Stomach (tissue), 9 donors: ENCODE measurements around the gene BTD. TPM values are rescaled to one million over a fixed set of nuclear protein-coding genes. Genes with fewer than 3 reads are reported as not detected.

Source experiments
- DNase-seq, 2 donors: peaks; one replicate each; pipeline versions ENCODE4 v3.0.0 to v3.0.0-alpha.2; 2013 to 2019
- H3K27ac ChIP-seq, 5 donors: fragments of 200-600 bp in 4 of 5; sonication (generic) in 4 of 5; one replicate each; pipeline ENCODE4 v1.5.1; 2013 to 2019; ENCODE audit warnings: mild to moderate bottlenecking in 1 of 5, moderate library complexity in 1 of 5
- H3K27me3 ChIP-seq, 3 donors: fragments of 200-600 bp; sonication (generic); one replicate each; pipeline ENCODE4 v1.5.1; 2017 to 2019; ENCODE audit warnings: mixed run types in 1 of 3
- H3K36me3 ChIP-seq, 4 donors: fragments of 200-600 bp; sonication (generic); 1 replicate in 3 of 4; 2 replicates in 1 of 4; pipeline ENCODE4 v1.5.1; 2016 to 2019
- H3K4me1 ChIP-seq, 4 donors: fragments of 200-600 bp; sonication (generic); one replicate each; pipeline ENCODE4 v1.5.1; 2016 to 2019
- H3K4me3 ChIP-seq, 4 donors: fragments of 200-600 bp; sonication (generic) in 3 of 4; one replicate each; pipeline ENCODE4 v1.5.1; 2016 to 2019; ENCODE audit warnings: mild to moderate bottlenecking in 1 of 4
- H3K9me3 ChIP-seq, 4 donors: fragments of 200-600 bp; sonication (generic); one replicate each; pipeline ENCODE4 v1.5.1; 2016 to 2019
- EP300 ChIP-seq: sonication (generic); formaldehyde crosslinking; IDR thresholded peaks from one replicate; pipeline ENCODE4 v1.6.1; 2017; ENCODE audit warnings: antibody characterized with exemption
- POLR2A ChIP-seq, 4 donors: fragments of 450-650 bp; IDR thresholded peaks; one replicate each; pipeline ENCODE4 v1.6.1; 2016; ENCODE audit warnings: antibody characterized with exemption in 4 of 4, control low read depth in 2 of 4, mild to moderate bottlenecking in 1 of 4, moderate library complexity in 1 of 4
- POLR2AphosphoS5 ChIP-seq, 3 donors: sonication (generic); formaldehyde crosslinking; IDR thresholded peaks; one replicate each; pipeline ENCODE4 v1.6.1; 2016; ENCODE audit warnings: antibody characterized with exemption in 3 of 3
- WGBS, 5 donors: extraction: QIAGEN DNeasy Blood & Tissue Kit in 3 of 5; methylation state at CpG; one replicate each; pipeline versions ENCODE4 v1.1.5 to v1.1.7; 2013 to 2018; 5-methylcytosine and 5-hydroxymethylcytosine counted together
- intact Hi-C: fragments of 100-400 bp; cut with DNase I; formaldehyde crosslinking; loops from one replicate; pipeline ENCODE4 v1.15.1; 2023; ENCODE audit warnings: low total_unique reads
- polyA plus RNA-seq, 3 donors: library from polyadenylated mRNA; stranded (reverse); fragments of 200-250 nt; gene quantifications; one replicate each; pipeline ENCODE4 v1.2.3, GENCODE V29; 2013
- total RNA-seq, 5 donors: library from RNA; depleted of rRNA; stranded (reverse); fragments of >200 nt; gene quantifications; one replicate each; pipeline versions ENCODE4 v1.1.0 to v1.2.3, GENCODE V29; 2014 to 2016
- TF ChIP-seq, protein P1 (sequence below), 7 experiments: fragments of 450-650 bp in 4 of 7; fragments of 200-600 bp in 3 of 7; sonication (generic) in 3 of 7; IDR thresholded peaks; one replicate each; pipeline ENCODE4 v1.5.1; 2016 to 2019; ENCODE audit warnings: antibody characterized with exemption in 7 of 7, control low read depth in 2 of 7, mild to moderate bottlenecking in 1 of 7
- donor health status: healthy with polysubstance abuse.
- donor health status: Bipolar disorder and iron deficiency.
- donor health status: healthy.

BTD gene
- total and polyA plus RNA-seq, 8 donors = 2.9 to 102 (median 12.0) TPM

DNA sequence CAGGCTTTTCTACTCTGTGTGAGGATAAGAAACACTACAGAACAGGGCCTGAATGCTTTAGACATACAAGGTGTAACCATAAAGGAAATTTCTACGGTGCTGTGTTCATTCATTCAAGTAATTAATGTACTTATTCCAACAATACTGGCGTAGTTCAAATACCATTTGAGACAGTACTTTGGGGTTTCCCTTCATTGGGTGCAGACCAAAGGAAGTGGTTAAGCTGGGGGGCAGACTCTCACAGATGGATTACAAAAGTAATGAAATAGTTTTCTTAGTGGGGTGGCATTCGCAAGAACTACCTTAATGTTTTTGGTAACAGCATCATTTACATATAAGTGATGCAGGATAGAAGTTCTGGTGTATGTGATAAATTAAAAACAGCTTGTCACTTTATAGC, 65.9 kb downstream of the BTD start:
- peaks cover 0 to 4% (median 0%) of the 10 kb centered on the region in 4 donors for H3K4me1 ChIP-seq
- DNase-seq = no peak
- TF ChIP-seq EP300 = no peak
- intact Hi-C loops = no loop called here
- H3K36me3 ChIP-seq = peaks cover 17 to 52% (median 45%) of the 10 kb centered on the region in 4 donors
- no peaks in the 10 kb centered on the region for H3K27me3 ChIP-seq
- WGBS, 5 donors = 74 to 88% (median 78%) methylated on average over 3 of the region's 3 CpGs
- H3K27ac ChIP-seq = no peak overlapping the region
- H3K4me3 ChIP-seq = no peak overlapping the region
- no peaks in the 10 kb centered on the region for H3K9me3 ChIP-seq

- no peaks in the 10 kb centered on the region for H3K27me3 ChIP-seq
- no peak for DNase-seq
- H3K36me3 ChIP-seq = peaks cover 18 to 100% (median 93%) of the 10 kb centered on the region in 4 donors
- intact Hi-C loops = no loop called here
- no peaks in the 10 kb centered on the region for H3K9me3 ChIP-seq
- H3K4me3 ChIP-seq = no peak overlapping the region
- no peaks in the 10 kb centered on the region for H3K4me1 ChIP-seq
- H3K27ac ChIP-seq = no peak overlapping the region
- no peak for TF ChIP-seq POLR2AphosphoS5 (IDR thresholded peaks at IDR 0.05)
- TF ChIP-seq EP300 = no peak
- TF ChIP-seq, protein P1, sequence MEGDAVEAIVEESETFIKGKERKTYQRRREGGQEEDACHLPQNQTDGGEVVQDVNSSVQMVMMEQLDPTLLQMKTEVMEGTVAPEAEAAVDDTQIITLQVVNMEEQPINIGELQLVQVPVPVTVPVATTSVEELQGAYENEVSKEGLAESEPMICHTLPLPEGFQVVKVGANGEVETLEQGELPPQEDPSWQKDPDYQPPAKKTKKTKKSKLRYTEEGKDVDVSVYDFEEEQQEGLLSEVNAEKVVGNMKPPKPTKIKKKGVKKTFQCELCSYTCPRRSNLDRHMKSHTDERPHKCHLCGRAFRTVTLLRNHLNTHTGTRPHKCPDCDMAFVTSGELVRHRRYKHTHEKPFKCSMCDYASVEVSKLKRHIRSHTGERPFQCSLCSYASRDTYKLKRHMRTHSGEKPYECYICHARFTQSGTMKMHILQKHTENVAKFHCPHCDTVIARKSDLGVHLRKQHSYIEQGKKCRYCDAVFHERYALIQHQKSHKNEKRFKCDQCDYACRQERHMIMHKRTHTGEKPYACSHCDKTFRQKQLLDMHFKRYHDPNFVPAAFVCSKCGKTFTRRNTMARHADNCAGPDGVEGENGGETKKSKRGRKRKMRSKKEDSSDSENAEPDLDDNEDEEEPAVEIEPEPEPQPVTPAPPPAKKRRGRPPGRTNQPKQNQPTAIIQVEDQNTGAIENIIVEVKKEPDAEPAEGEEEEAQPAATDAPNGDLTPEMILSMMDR (IDR thresholded peaks at IDR 0.05) = no peak
- TF ChIP-seq POLR2A (IDR thresholded peaks at IDR 0.05) = no peak
- WGBS, 5 donors = 88 to 97% (median 94%) methylated on average over 1 of the region's 1 CpG
These were observed 72.0 kb downstream of the BTD start for GRCh38 chr3:15673536-15673935.

DNA sequence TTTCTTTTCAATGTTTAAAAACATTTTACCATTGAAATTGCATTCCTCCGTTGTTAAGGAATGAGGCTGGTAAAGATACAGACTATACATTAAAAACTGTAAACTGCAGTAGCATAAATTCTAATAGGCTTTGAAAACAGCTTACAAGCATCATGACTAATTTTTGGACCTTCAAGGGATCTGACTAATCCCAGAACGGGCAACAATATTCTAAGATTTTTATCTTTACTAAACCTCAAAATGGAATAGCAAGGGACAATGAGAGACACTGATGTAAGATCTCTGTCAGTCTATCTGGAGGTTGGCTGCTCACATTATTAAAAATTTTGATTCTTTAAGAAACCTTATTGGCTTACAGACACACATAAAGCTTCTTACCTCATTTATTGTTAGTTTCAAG, 74.7 kb downstream of the BTD start:
- DNase-seq = no peak
- 80 to 90% (median 87%) methylated on average over 2 of the region's 2 CpGs for WGBS, 5 donors
- Histone ChIP-seq H3K4me1 (no peaks in the 10 kb centered on the region), H3K27ac (no peak overlapping the region), H3K9me3 (no peaks in the 10 kb centered on the region), H3K27me3 (no peaks in the 10 kb centered on the region), H3K36me3 (peaks cover 15 to 98% (median 89%) of the 10 kb centered on the region in 4 donors), H3K4me3 (no peak overlapping the region)
- TF ChIP-seq POLR2A (IDR thresholded peaks at IDR 0.05) (no peak), EP300 (no peak), POLR2AphosphoS5 (IDR thresholded peaks at IDR 0.05) (no peak)
- TF ChIP-seq, protein P1 (IDR thresholded peaks at IDR 0.05) = no peak
- intact Hi-C loops = no loop called here

GRCh38 chr3:15679306-15679705, 77.8 kb downstream of the BTD start:
- intact Hi-C loops = no loop called here
- Histone ChIP-seq H3K27ac (no peak overlapping the region), H3K4me3 (no peak overlapping the region), H3K27me3 (no peaks in the 10 kb centered on the region), H3K4me1 (peaks cover 0 to 16% (median 9%) of the 10 kb centered on the region in 4 donors), H3K36me3 (peaks cover 10 to 78% (median 66%) of the 10 kb centered on the region in 4 donors), H3K9me3 (no peaks in the 10 kb centered on the region)
- DNase-seq = no peak
- 86 to 91% (median 91%) methylated on average over 5 of the region's 5 CpGs for WGBS, 5 donors
- TF ChIP-seq EP300 (no peak), POLR2AphosphoS5 (IDR thresholded peaks at IDR 0.05) (no peak), POLR2A (IDR thresholded peaks at IDR 0.05) (no peak)
- TF ChIP-seq, protein P1 (IDR thresholded peaks at IDR 0.05) = no peak

GRCh38 chr3:15681668-15682067, 80.1 kb downstream of the BTD start:
- Histone ChIP-seq H3K4me3 (no peak overlapping the region), H3K27me3 (no peaks in the 10 kb centered on the region), H3K4me1 (peaks cover 0 to 16% (median 9%) of the 10 kb centered on the region in 4 donors), H3K36me3 (peaks cover 17 to 78% (median 65%) of the 10 kb centered on the region in 4 donors), H3K27ac (no peak overlapping the region), H3K9me3 (no peaks in the 10 kb centered on the region)
- TF ChIP-seq EP300 = no peak
- TF ChIP-seq, protein P1 (IDR thresholded peaks at IDR 0.05) = no peak
- no peak for TF ChIP-seq POLR2A (IDR thresholded peaks at IDR 0.05)
- no peak for TF ChIP-seq POLR2AphosphoS5 (IDR thresholded peaks at IDR 0.05)
- no peak for DNase-seq
- 78 to 92% (median 87%) methylated on average over 2 of the region's 2 CpGs for WGBS, 5 donors
- intact Hi-C loops = no loop called here
